ENCODE results near the gene MYO1B.

- TF ChIP-seq TEAD4 (CRISPR knock-in tag; IDR thresholded peaks at IDR 0.05) (no peak), AR (CRISPR knock-in tag; IDR thresholded peaks at IDR 0.05) (no peak), ZBTB43 (CRISPR knock-in tag; IDR thresholded peaks at IDR 0.05) (no peak), ATF1 (CRISPR knock-in tag; IDR thresholded peaks at IDR 0.05) (no peak), CTCF (IDR thresholded peaks at IDR 0.05) (no peak), MXD4 (CRISPR knock-in tag; IDR thresholded peaks at IDR 0.05; ENCODE audit: borderline replicate concordance) (no peak), ARID4B (CRISPR knock-in tag; IDR thresholded peaks at IDR 0.05; ENCODE audit: borderline replicate concordance) (no peak), TP53 (CRISPR knock-in tag; IDR thresholded peaks at IDR 0.05) (no peak), ZNF121 (CRISPR knock-in tag; IDR thresholded peaks at IDR 0.05) (no peak)
Measured at GRCh38 chr2:191411472-191411871, 166.3 kb downstream of the MYO1B start.
